Measurements from ENCODE around the gene IMMP1L.

Gene IMMP1L

DNA sequence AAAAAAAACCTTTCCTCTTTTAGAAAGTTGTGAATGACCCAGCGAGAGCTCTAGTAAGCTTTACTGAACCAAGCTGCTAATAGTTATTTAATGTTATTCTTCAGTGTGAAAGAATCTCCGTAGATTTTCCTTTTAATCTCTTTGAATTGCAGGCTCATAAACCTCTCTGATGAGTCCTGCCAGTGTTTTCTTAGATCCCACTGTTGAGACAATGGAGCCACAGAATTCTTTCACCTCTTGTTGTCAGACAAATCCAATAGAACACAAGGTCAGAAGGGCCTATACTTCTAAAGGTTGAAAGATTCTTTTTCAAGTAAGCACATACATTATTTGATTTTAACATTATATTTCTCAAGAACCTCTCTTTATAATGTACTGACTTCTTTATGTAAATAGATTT is 87.6 kb downstream of the IMMP1L start:
- Histone ChIP-seq H3K4me3 (ENCODE audit: insufficient read length, low read depth) (no peak overlapping the region), H3K9ac (ENCODE audit: insufficient read length, low read depth) (no peak overlapping the region), H3K27me3 (ENCODE audit: insufficient read depth, insufficient read length) (no peaks in the 10 kb centered on the region), H3K4me1 (ENCODE audit: insufficient read depth, insufficient read length) (no peaks in the 10 kb centered on the region), H3K9me3 (ENCODE audit: insufficient read depth, low read length) (no peaks in the 10 kb centered on the region), H3K36me3 (ENCODE audit: insufficient read depth, insufficient read length, low read length) (peaks cover under 1% of the 10 kb centered on the region)
- DNase-seq (ENCODE audit: low read depth, low spot score) = no peak
- TF ChIP-seq ZNF274 (IDR thresholded peaks at IDR 0.05; ENCODE audit: low read depth, low read length) = no peak
- TF ChIP-seq YY1 (IDR thresholded peaks at IDR 0.05; ENCODE audit: insufficient read depth, insufficient read length) = no peak
- no peak for TF ChIP-seq SUZ12 (IDR thresholded peaks at IDR 0.05; ENCODE audit: extremely low read depth, insufficient read depth, insufficient read length)

- Histone ChIP-seq H3K4me1 (ENCODE audit: insufficient read depth, insufficient read length) (no peaks in the 10 kb centered on the region), H3K4me3 (ENCODE audit: insufficient read length, low read depth) (no peak overlapping the region), H3K36me3 (ENCODE audit: insufficient read depth, insufficient read length, low read length) (peaks cover 9% of the 10 kb centered on the region), H3K9me3 (ENCODE audit: insufficient read depth, low read length) (no peaks in the 10 kb centered on the region), H3K9ac (ENCODE audit: insufficient read length, low read depth) (no peak overlapping the region), H3K27me3 (ENCODE audit: insufficient read depth, insufficient read length) (no peaks in the 10 kb centered on the region)
- no peak for DNase-seq (ENCODE audit: low read depth, low spot score)
- no peak for TF ChIP-seq ZNF274 (IDR thresholded peaks at IDR 0.05; ENCODE audit: low read depth, low read length)
- no peak for TF ChIP-seq YY1 (IDR thresholded peaks at IDR 0.05; ENCODE audit: insufficient read depth, insufficient read length)
- TF ChIP-seq SUZ12 (IDR thresholded peaks at IDR 0.05; ENCODE audit: extremely low read depth, insufficient read depth, insufficient read length) = no peak
These were observed 89.8 kb downstream of the IMMP1L start for GRCh38 chr11:31419669-31420068.

DNA sequence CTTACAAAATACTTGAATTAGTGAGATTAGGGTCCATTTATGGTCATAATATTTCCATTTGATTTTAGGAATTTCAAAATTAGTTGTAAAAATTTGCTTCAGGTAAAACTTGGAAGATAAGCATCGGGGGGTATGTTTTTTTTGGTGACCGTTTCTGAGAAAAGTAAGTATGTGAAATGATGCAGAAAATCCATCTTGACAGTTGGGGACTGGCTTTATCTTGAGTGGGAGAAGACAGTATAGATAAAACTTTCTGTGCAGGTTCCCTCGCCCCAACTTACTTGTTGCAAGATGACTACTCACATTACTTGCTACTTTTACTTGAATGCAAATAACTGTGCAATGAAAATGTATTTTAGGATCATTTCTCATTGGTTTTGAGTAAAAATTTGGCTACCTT is 90.3 kb downstream of the IMMP1L start:
- Histone ChIP-seq H3K4me1 (ENCODE audit: insufficient read depth, insufficient read length) (no peaks in the 10 kb centered on the region), H3K9me3 (ENCODE audit: insufficient read depth, low read length) (no peaks in the 10 kb centered on the region), H3K4me3 (ENCODE audit: insufficient read length, low read depth) (no peak overlapping the region), H3K27me3 (ENCODE audit: insufficient read depth, insufficient read length) (no peaks in the 10 kb centered on the region), H3K9ac (ENCODE audit: insufficient read length, low read depth) (no peak overlapping the region), H3K36me3 (ENCODE audit: insufficient read depth, insufficient read length, low read length) (peaks cover 13% of the 10 kb centered on the region)
- TF ChIP-seq YY1 (IDR thresholded peaks at IDR 0.05; ENCODE audit: insufficient read depth, insufficient read length) (no peak), ZNF274 (IDR thresholded peaks at IDR 0.05; ENCODE audit: low read depth, low read length) (no peak), SUZ12 (IDR thresholded peaks at IDR 0.05; ENCODE audit: extremely low read depth, insufficient read depth, insufficient read length) (no peak)
- no peak for DNase-seq (ENCODE audit: low read depth, low spot score)

DNA sequence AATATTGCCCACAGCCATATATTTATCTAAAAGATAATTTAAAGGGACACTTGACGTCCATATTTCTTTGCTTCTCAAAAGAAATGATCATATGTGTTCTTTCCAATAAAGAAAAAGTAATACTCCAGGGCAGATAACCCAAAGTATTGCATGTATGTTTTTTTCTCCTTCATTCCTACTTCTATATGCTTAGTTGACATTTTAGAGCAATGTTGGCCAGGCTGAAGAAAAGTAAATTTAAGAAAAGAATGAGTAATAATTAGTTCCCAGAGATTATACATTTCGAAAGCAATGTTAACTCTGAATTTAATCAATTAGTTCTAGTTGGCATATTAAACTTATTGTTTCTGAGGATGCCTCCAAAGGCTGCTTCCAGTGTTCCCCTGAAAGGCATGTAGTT is 91.6 kb downstream of the IMMP1L start:
- H3K4me3 ChIP-seq (ENCODE audit: insufficient read length, low read depth) = no peak overlapping the region
- H3K9ac ChIP-seq (ENCODE audit: insufficient read length, low read depth) = no peak overlapping the region

DNA sequence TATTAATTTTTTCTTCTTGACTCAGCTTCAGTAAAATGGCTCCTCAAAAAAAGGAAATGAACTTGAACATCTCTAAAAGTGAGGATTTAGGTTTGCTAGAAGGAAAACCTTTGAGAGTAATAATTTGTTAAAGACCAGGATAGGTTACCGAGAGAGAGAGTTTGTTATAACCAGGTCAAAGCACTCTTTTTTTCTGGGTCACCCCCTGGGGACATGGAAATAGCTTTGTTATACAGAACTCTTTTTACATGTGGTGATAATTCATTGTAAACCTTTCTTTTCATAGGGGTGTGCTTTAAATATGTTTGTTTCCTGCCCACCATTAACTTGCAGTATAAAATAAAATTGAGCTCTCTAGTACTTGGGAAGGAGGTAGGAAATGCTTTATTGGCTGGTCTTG is 92.1 kb downstream of the IMMP1L start:
- no peak overlapping the region for H3K9ac ChIP-seq (ENCODE audit: insufficient read length, low read depth)
- H3K9me3 ChIP-seq (ENCODE audit: insufficient read depth, low read length) = no peaks in the 10 kb centered on the region
- TF ChIP-seq YY1 (IDR thresholded peaks at IDR 0.05; ENCODE audit: insufficient read depth, insufficient read length) (no peak), ZNF274 (IDR thresholded peaks at IDR 0.05; ENCODE audit: low read depth, low read length) (no peak), SUZ12 (IDR thresholded peaks at IDR 0.05; ENCODE audit: extremely low read depth, insufficient read depth, insufficient read length) (no peak)
- no peaks in the 10 kb centered on the region for H3K27me3 ChIP-seq (ENCODE audit: insufficient read depth, insufficient read length)
- no peaks in the 10 kb centered on the region for H3K4me1 ChIP-seq (ENCODE audit: insufficient read depth, insufficient read length)
- H3K4me3 ChIP-seq (ENCODE audit: insufficient read length, low read depth) = no peak overlapping the region
- DNase-seq (ENCODE audit: low read depth, low spot score) = no peak
- peaks cover 13% of the 10 kb centered on the region for H3K36me3 ChIP-seq (ENCODE audit: insufficient read depth, insufficient read length, low read length)

More for the DNA sequence above, 91.6 kb downstream of the IMMP1L start:
- Histone ChIP-seq H3K36me3 (ENCODE audit: insufficient read depth, insufficient read length, low read length) (peaks cover 13% of the 10 kb centered on the region), H3K9me3 (ENCODE audit: insufficient read depth, low read length) (no peaks in the 10 kb centered on the region), H3K4me1 (ENCODE audit: insufficient read depth, insufficient read length) (no peaks in the 10 kb centered on the region), H3K27me3 (ENCODE audit: insufficient read depth, insufficient read length) (no peaks in the 10 kb centered on the region)
- DNase-seq (ENCODE audit: low read depth, low spot score) = no peak
- TF ChIP-seq ZNF274 (IDR thresholded peaks at IDR 0.05; ENCODE audit: low read depth, low read length) = no peak
- no peak for TF ChIP-seq SUZ12 (IDR thresholded peaks at IDR 0.05; ENCODE audit: extremely low read depth, insufficient read depth, insufficient read length)
- TF ChIP-seq YY1 (IDR thresholded peaks at IDR 0.05; ENCODE audit: insufficient read depth, insufficient read length) = no peak

- TF ChIP-seq YY1 (IDR thresholded peaks at IDR 0.05; ENCODE audit: insufficient read depth, insufficient read length) (no peak), SUZ12 (IDR thresholded peaks at IDR 0.05; ENCODE audit: extremely low read depth, insufficient read depth, insufficient read length) (no peak), ZNF274 (IDR thresholded peaks at IDR 0.05; ENCODE audit: low read depth, low read length) (no peak)
- no peak overlapping the region for H3K4me3 ChIP-seq (ENCODE audit: insufficient read length, low read depth)
- no peak overlapping the region for H3K9ac ChIP-seq (ENCODE audit: insufficient read length, low read depth)
- no peaks in the 10 kb centered on the region for H3K9me3 ChIP-seq (ENCODE audit: insufficient read depth, low read length)
- no peaks in the 10 kb centered on the region for H3K4me1 ChIP-seq (ENCODE audit: insufficient read depth, insufficient read length)
- H3K36me3 ChIP-seq (ENCODE audit: insufficient read depth, insufficient read length, low read length) = peaks cover 13% of the 10 kb centered on the region
- no peaks in the 10 kb centered on the region for H3K27me3 ChIP-seq (ENCODE audit: insufficient read depth, insufficient read length)
- DNase-seq (ENCODE audit: low read depth, low spot score) = no peak
These were observed 94.0 kb downstream of the IMMP1L start for GRCh38 chr11:31415435-31415834.

DNA sequence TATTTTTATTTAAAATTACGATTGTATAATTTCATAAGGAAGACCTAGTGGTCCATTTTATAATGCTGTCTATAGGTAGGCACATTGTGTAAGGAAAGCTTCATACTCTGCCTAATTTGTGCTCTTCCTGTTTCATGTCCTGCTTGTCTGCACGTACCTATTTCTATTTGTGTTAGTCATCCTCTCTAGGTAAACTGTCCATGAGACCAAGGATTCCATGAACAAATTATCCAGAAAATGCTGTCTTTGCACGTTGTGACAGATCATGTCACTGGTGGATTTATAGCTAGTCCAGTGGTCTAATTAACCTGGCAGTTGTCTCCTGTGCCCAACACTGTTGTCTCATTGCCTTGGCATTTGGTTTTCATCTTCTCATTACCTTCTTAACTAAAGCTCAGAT is 95.1 kb downstream of the IMMP1L start:
- H3K27me3 ChIP-seq (ENCODE audit: insufficient read depth, insufficient read length) = no peaks in the 10 kb centered on the region
- DNase-seq (ENCODE audit: low read depth, low spot score) = no peak
- H3K9me3 ChIP-seq (ENCODE audit: insufficient read depth, low read length) = no peaks in the 10 kb centered on the region
- H3K4me3 ChIP-seq (ENCODE audit: insufficient read length, low read depth) = no peak overlapping the region
- H3K4me1 ChIP-seq (ENCODE audit: insufficient read depth, insufficient read length) = no peaks in the 10 kb centered on the region
- no peak overlapping the region for H3K9ac ChIP-seq (ENCODE audit: insufficient read length, low read depth)
- no peak for TF ChIP-seq SUZ12 (IDR thresholded peaks at IDR 0.05; ENCODE audit: extremely low read depth, insufficient read depth, insufficient read length)
- TF ChIP-seq YY1 (IDR thresholded peaks at IDR 0.05; ENCODE audit: insufficient read depth, insufficient read length) = no peak
- peaks cover 13% of the 10 kb centered on the region for H3K36me3 ChIP-seq (ENCODE audit: insufficient read depth, insufficient read length, low read length)

- Histone ChIP-seq H3K4me1 (ENCODE audit: insufficient read depth, insufficient read length) (no peaks in the 10 kb centered on the region), H3K36me3 (ENCODE audit: insufficient read depth, insufficient read length, low read length) (peaks cover 18% of the 10 kb centered on the region), H3K4me3 (ENCODE audit: insufficient read length, low read depth) (no peak overlapping the region), H3K27me3 (ENCODE audit: insufficient read depth, insufficient read length) (no peaks in the 10 kb centered on the region), H3K9ac (ENCODE audit: insufficient read length, low read depth) (no peak overlapping the region), H3K9me3 (ENCODE audit: insufficient read depth, low read length) (no peaks in the 10 kb centered on the region)
- TF ChIP-seq YY1 (IDR thresholded peaks at IDR 0.05; ENCODE audit: insufficient read depth, insufficient read length) (no peak), ZNF274 (IDR thresholded peaks at IDR 0.05; ENCODE audit: low read depth, low read length) (no peak), SUZ12 (IDR thresholded peaks at IDR 0.05; ENCODE audit: extremely low read depth, insufficient read depth, insufficient read length) (no peak)
- no peak for DNase-seq (ENCODE audit: low read depth, low spot score)
These were observed 96.5 kb downstream of the IMMP1L start for GRCh38 chr11:31412946-31413345.
